H1 (cell line): Measurements from ENCODE around the gene PCNX1. TPM values are rescaled to one million over a fixed set of nuclear protein-coding genes. Genes with fewer than 3 reads are reported as not detected.

Source experiments
- CTCF ChIA-PET: fragments of 300-600 bp; sonication (Branson Sonifier 250); formaldehyde crosslinking; loops from one replicate; lab custom pipeline; 2021; ENCODE audit not compliant: partially characterized antibody; lab: Charles Lee
- POLR2A ChIA-PET: fragments of 300-600 bp; sonication (Branson Sonifier 250); formaldehyde crosslinking; loops from one replicate; lab custom pipeline; 2021; ENCODE audit warnings: inconsistent platforms; ENCODE audit not compliant: partially characterized antibody; lab: Charles Lee
- DNase-seq, 2 experiments: peaks; one replicate each; pipeline versions ENCODE4 v3.0.0 to v3.0.0-alpha.2; 2010 to 2022; ENCODE audit warnings: low spot score in 2 of 2, low read depth in 1 of 2, mixed read lengths in 1 of 2
- FAIRE-seq: peaks from 2 replicates; lab custom pipeline; 2011; peaks lifted over from hg19 to GRCh38; lab: Jason Lieb, UNC
- H2AFZ ChIP-seq: 2 replicates; pipeline ENCODE4 v1.8.1; 2012; ENCODE audit warnings: low read length, inconsistent platforms
- H2AK5ac ChIP-seq: 2 replicates; pipeline ENCODE4 v1.6.1; 2013; ENCODE audit warnings: low read depth, low read length
- H2BK120ac ChIP-seq: replicated peaks from 2 replicates; pipeline ENCODE3; 2013; ENCODE audit warnings: low read depth, low read length, inconsistent platforms
- H2BK12ac ChIP-seq: 2 replicates; pipeline ENCODE4 v1.6.1; 2013; ENCODE audit warnings: low read depth, low read length
- H2BK15ac ChIP-seq: 2 replicates; pipeline ENCODE4 v1.6.1; 2013; ENCODE audit warnings: low read length
- H2BK20ac ChIP-seq: 2 replicates; pipeline ENCODE4 v1.6.1; 2013; ENCODE audit warnings: low read length
- H2BK5ac ChIP-seq: 2 replicates; pipeline ENCODE4 v1.6.1; 2013; ENCODE audit warnings: low read depth, low read length
- H3K14ac ChIP-seq: 2 replicates; pipeline ENCODE4 v1.6.1; 2013; ENCODE audit warnings: inconsistent platforms; ENCODE audit not compliant: insufficient read length
- H3K18ac ChIP-seq: 2 replicates; pipeline ENCODE4 v1.6.1; 2013; ENCODE audit warnings: low read length; ENCODE audit errors: extremely low read depth
- H3K23ac ChIP-seq: 2 replicates; pipeline ENCODE4 v1.6.1; 2013; ENCODE audit warnings: inconsistent platforms; ENCODE audit not compliant: insufficient read length
- H3K23me2 ChIP-seq: 2 replicates; pipeline ENCODE4 v1.6.1; 2013; ENCODE audit warnings: low read depth, low read length
- H3K27ac ChIP-seq: 2 replicates; pipeline ENCODE4 v1.6.1; 2011; ENCODE audit warnings: low read depth, low read length, inconsistent platforms
- H3K27me3 ChIP-seq, 4 experiments: replicated peaks in 1 of 4; 1 replicate in 1 of 4; 2 replicates in 3 of 4; pipeline versions ENCODE4 v1.6.1 to v1.8.1; 2011 to 2013; ENCODE audit warnings: low read length in 3 of 4, mild to moderate bottlenecking in 3 of 4, inconsistent platforms in 2 of 4, mixed read lengths in 2 of 4, moderate library complexity in 1 of 4; ENCODE audit not compliant: control insufficient read depth in 3 of 4, insufficient read depth in 3 of 4; ENCODE audit errors: extremely low read depth in 1 of 4
- H3K36me3 ChIP-seq, 4 experiments: 2 replicates each; pipeline versions ENCODE4 v1.6.1 to v1.8.1; 2011 to 2013; ENCODE audit warnings: mild to moderate bottlenecking in 4 of 4, low read length in 3 of 4, moderate library complexity in 2 of 4, control low read depth in 1 of 4, inconsistent platforms in 1 of 4; ENCODE audit not compliant: insufficient read depth in 4 of 4, control insufficient read depth in 2 of 4
- H3K4ac ChIP-seq: replicated peaks from 2 replicates; pipeline ENCODE3; 2013; ENCODE audit warnings: low read length, low read depth, mixed read lengths, inconsistent platforms; ENCODE audit not compliant: insufficient read length
- H3K4me1 ChIP-seq, 4 experiments: replicated peaks in 1 of 4; 1 replicate in 1 of 4; 2 replicates in 3 of 4; pipeline versions ENCODE4 v1.6.1 to v1.8.1; 2011 to 2013; ENCODE audit warnings: low read length in 3 of 4, inconsistent platforms in 2 of 4, mixed read lengths in 1 of 4; ENCODE audit not compliant: insufficient read depth in 4 of 4, control insufficient read depth in 3 of 4
- H3K4me2 ChIP-seq, 2 experiments: 2 replicates each; pipeline versions ENCODE4 v1.6.1 to v1.8.1; 2011 to 2013; ENCODE audit warnings: low read depth in 2 of 2, low read length in 2 of 2, control low read depth in 1 of 2, inconsistent platforms in 1 of 2, mild to moderate bottlenecking in 1 of 2; ENCODE audit not compliant: insufficient read depth in 1 of 2
- H3K4me3 ChIP-seq, 4 experiments: fragments of 200-600, 300-600 bp in 1 of 4; sonication (generic), shearing (Covaris generic), sonication (Bioruptor Twin) in 1 of 4; 2 replicates each; pipeline versions ENCODE4 v1.5.1 to v1.8.1; 2011 to 2016; ENCODE audit warnings: low read length in 4 of 4, low read depth in 3 of 4, control low read depth in 2 of 4, inconsistent platforms in 2 of 4, mild to moderate bottlenecking in 2 of 4, mixed read lengths in 1 of 4, moderate library complexity in 1 of 4; ENCODE audit not compliant: insufficient read depth in 2 of 4; ENCODE audit errors: extremely low read depth in 1 of 4
- H3K56ac ChIP-seq: replicated peaks from 2 replicates; pipeline ENCODE3; 2013; ENCODE audit warnings: low read depth, mild to moderate bottlenecking, mixed read lengths, low read length, inconsistent platforms; ENCODE audit not compliant: insufficient read length
- H3K79me1 ChIP-seq: 2 replicates; pipeline ENCODE4 v1.6.1; 2013; ENCODE audit warnings: low read depth, low read length, control low read depth
- H3K79me2 ChIP-seq, 2 experiments: 2 replicates each; pipeline versions ENCODE4 v1.6.1 to v1.8.1; 2012 to 2013; ENCODE audit warnings: low read length in 2 of 2, mild to moderate bottlenecking in 2 of 2, inconsistent platforms in 1 of 2; ENCODE audit not compliant: insufficient read depth in 2 of 2, control insufficient read depth in 1 of 2
- H3K9ac ChIP-seq, 4 experiments: replicated peaks in 1 of 4; 1 replicate in 1 of 4; 2 replicates in 3 of 4; pipeline versions ENCODE4 v1.6.1 to v1.8.1; 2011 to 2013; ENCODE audit warnings: low read depth in 3 of 4, low read length in 3 of 4, control low read depth in 2 of 4, mild to moderate bottlenecking in 2 of 4, moderate library complexity in 2 of 4, inconsistent platforms in 1 of 4; ENCODE audit errors: extremely low read depth in 1 of 4
- H3K9me3 ChIP-seq, 2 experiments: 2 replicates each; pipeline versions ENCODE4 v1.6.1 to v1.8.1; 2012 to 2013; ENCODE audit warnings: mild to moderate bottlenecking in 2 of 2, moderate library complexity in 2 of 2, control low read depth in 1 of 2, inconsistent platforms in 1 of 2, low read depth in 1 of 2, low read length in 1 of 2, mixed read lengths in 1 of 2; ENCODE audit not compliant: insufficient read depth in 2 of 2
- H4K20me1 ChIP-seq, 2 experiments: replicated peaks in 1 of 2; 2 replicates each; pipeline versions ENCODE3 to v1.8.1; 2011 to 2013; ENCODE audit warnings: inconsistent platforms in 2 of 2, low read length in 2 of 2, mild to moderate bottlenecking in 1 of 2; ENCODE audit not compliant: insufficient read depth in 2 of 2, control insufficient read depth in 1 of 2
- H4K5ac ChIP-seq: 2 replicates; pipeline ENCODE4 v1.6.1; 2013; ENCODE audit warnings: low read length, low read depth, mixed read lengths, inconsistent platforms; ENCODE audit not compliant: insufficient read length
- H4K8ac ChIP-seq: 2 replicates; pipeline ENCODE4 v1.8.0; 2013; ENCODE audit warnings: mild to moderate bottlenecking, moderate library complexity, low read length, inconsistent platforms; ENCODE audit not compliant: insufficient read depth; ENCODE audit errors: extremely low read depth
- H4K91ac ChIP-seq: replicated peaks from 2 replicates; pipeline ENCODE3; 2013; ENCODE audit warnings: low read length, mixed read lengths, inconsistent platforms; ENCODE audit not compliant: insufficient read length
- BCL11A ChIP-seq, 2 experiments: IDR thresholded peaks; one replicate each; pipeline ENCODE4 v1.6.1; 2011; ENCODE audit warnings: low read depth in 2 of 2, low read length in 2 of 2, mild to moderate bottlenecking in 2 of 2
- CEBPB ChIP-seq: IDR thresholded peaks from 2 replicates; pipeline ENCODE4 v1.6.1; 2012; ENCODE audit warnings: low read depth, low read length
- CTBP2 ChIP-seq: IDR thresholded peaks from 2 replicates; pipeline ENCODE4 v1.7.0; 2011; ENCODE audit warnings: borderline replicate concordance, mild to moderate bottlenecking, moderate library complexity, mixed read lengths, low read length; ENCODE audit not compliant: insufficient read depth, insufficient read length
- GABPA ChIP-seq: IDR thresholded peaks from 2 replicates; pipeline ENCODE4 v1.6.1; 2011; ENCODE audit warnings: mild to moderate bottlenecking, low read length, moderate library complexity, borderline replicate concordance; ENCODE audit not compliant: insufficient read depth
- JUN ChIP-seq: IDR thresholded peaks from 2 replicates; pipeline ENCODE4 v1.6.1; 2011; ENCODE audit warnings: low read depth, mild to moderate bottlenecking, improper control_type of control experiment, low read length
- MAFK ChIP-seq: IDR thresholded peaks from 2 replicates; pipeline ENCODE4 v1.6.1; 2012; ENCODE audit warnings: low read depth, mild to moderate bottlenecking, improper control_type of control experiment, low read length
- POLR2AphosphoS5 ChIP-seq: IDR thresholded peaks from 2 replicates; pipeline ENCODE4 v1.6.1; 2011; ENCODE audit warnings: low read depth, low read length
- RNF2 ChIP-seq: fragments of 200-900, 300-1000 bp; sonication (generic); IDR thresholded peaks from 2 replicates; pipeline ENCODE4 v1.7.1; 2016; ENCODE audit warnings: borderline replicate concordance, low read depth, mild to moderate bottlenecking, antibody characterized with exemption, low read length; ENCODE audit not compliant: poor library complexity, severe bottlenecking; ENCODE audit errors: missing control alignments
- WGBS, 2 experiments: shearing (Covaris generic) in 1 of 2; methylation state at CpG; one replicate each; pipeline versions ENCODE4 v1.1.6 to v1.1.7; 2013 to 2015; ENCODE audit warnings: low lambda C conversion rate in 2 of 2, mixed read lengths in 2 of 2, inconsistent platforms in 1 of 2, low coverage in 1 of 2, missing lambda C conversion rate in 1 of 2; ENCODE audit not compliant: insufficient replicate concordance in 2 of 2, insufficient coverage in 1 of 2, insufficient read length in 1 of 2; ENCODE audit errors: extremely low coverage in 1 of 2, missing lambda C conversion rate in 1 of 2; 5-methylcytosine and 5-hydroxymethylcytosine counted together
- polyA plus RNA-seq, 7 experiments: library from polyadenylated mRNA; depleted of rRNA in 3 of 7; stranded (reverse) in 5 of 7; unstranded in 2 of 7; fragments of >200 nt in 5 of 7; fragments of 200-250 nt in 2 of 7; gene quantifications; 1 replicate in 5 of 7; 2 replicates in 1 of 7; 4 replicates in 1 of 7; pipeline versions ENCODE4 v1.2.1 to v1.2.3, GENCODE V29; 2011 to 2013; ENCODE audit warnings: missing spikeins in 2 of 7, mixed read lengths in 2 of 7
- total RNA-seq: library from RNA; stranded (reverse); fragmentation: NEBNext Ultra II Directional; extraction: Animal tissue kit (Norgen Biotek cat#: 25700); gene quantifications from 2 replicates; pipeline ENCODE4 v1.2.1, GENCODE V29; 2021

The PCNX1 gene
- total and polyA plus RNA-seq, 2 of the 8 experiments (the other 6 are each of a cell fraction or from before 2014, with no cell fraction given) = 37.7 to 53.2 TPM

- Histone ChIP-seq H3K23ac (no peak overlapping the region), H3K79me2 (peaks cover 0 to 3% of the 10 kb centered on the region in 2 experiments; a peak in 1 of 4 replicates), H2BK120ac (no peak overlapping the region), H3K9me3 (no peaks in the 10 kb centered on the region), H4K20me1 (no peaks in the 10 kb centered on the region), H3K14ac (no peak overlapping the region), H2AFZ (no peak overlapping the region), H3K23me2 (no peaks in the 10 kb centered on the region), H2BK15ac (no peak overlapping the region), H4K5ac (no peak overlapping the region), H3K18ac (no peak overlapping the region), H3K9ac (no peak overlapping the region), H3K4me2 (no peak overlapping the region), H3K4ac (no peak overlapping the region), H3K36me3 (peaks cover 0 to 3% (median 0%) of the 10 kb centered on the region in 4 experiments; a peak in 2 of 8 replicates), H3K4me3 (no peak overlapping the region), H2BK12ac (no peak overlapping the region), H3K56ac (no peak overlapping the region), H3K27me3 (no peaks in the 10 kb centered on the region), H2BK20ac (no peak overlapping the region), H3K4me1 (no peaks in the 10 kb centered on the region), H3K27ac (no peak overlapping the region), H4K91ac (no peak overlapping the region), H4K8ac (no peak overlapping the region), H2BK5ac (no peak overlapping the region), H3K79me1 (no peaks in the 10 kb centered on the region), H2AK5ac (no peak overlapping the region)
- FAIRE-seq (no peak), DNase-seq (no peak)
- WGBS, 2 experiments = 95% methylated on average over 2 of the region's 2 CpGs; no CpG with 5 or more reads in 1 of the 2 experiments
- CTCF ChIA-PET = no interaction called here
- TF ChIP-seq BCL11A (IDR thresholded peaks at IDR 0.05; ENCODE audit: low read depth in 2 of 2, low read length in 2 of 2) (no peak), CTBP2 (no peak), JUN (no peak), CEBPB (no peak), GABPA (no peak), POLR2AphosphoS5 (no peak), MAFK (no peak), RNF2 (no peak)
- POLR2A ChIA-PET = no interaction called here
Observed at GRCh38 chr14:71004481-71004880, 97.2 kb downstream of the PCNX1 start.
